Endothelial cell of umbilical vein (primary cell): ENCODE results near the gene ZNF407. TPM values are rescaled to one million over a fixed set of nuclear protein-coding genes. Genes with fewer than 3 reads are reported as not detected.

Experiments used
- BruUV-seq: library from RNA; stranded (reverse); fragments of 400-500 nt; replicated peaks from 2 replicates; lab custom pipeline; 2021; lab: Mats Ljungman, UMichigan
- CTCF ChIA-PET: fragments of 300-600, 350-600 bp; sonication (Branson Sonifier 250); formaldehyde crosslinking; loops from one replicate; lab custom pipeline; 2021; ENCODE audit warnings: antibody characterized with exemption, inconsistent platforms; lab: Charles Lee
- POLR2A ChIA-PET: fragments of 300-600, 350-600 bp; sonication (Branson Sonifier 250); formaldehyde crosslinking; loops from one replicate; lab custom pipeline; 2021; ENCODE audit warnings: antibody characterized with exemption, inconsistent platforms; lab: Charles Lee
- DNase-seq: peaks from one replicate; pipeline ENCODE4 v3.0.0-alpha.2; 2011; ENCODE audit warnings: low read depth, low spot score
- FAIRE-seq: peaks from 2 replicates; lab custom pipeline; 2011; peaks lifted over from hg19 to GRCh38; lab: Jason Lieb, UNC
- H2AFZ ChIP-seq: 2 replicates; pipeline ENCODE4 v1.6.0; 2012; ENCODE audit warnings: low read depth, low read length, control low read depth, inconsistent platforms
- H3K27ac ChIP-seq: 2 replicates; pipeline ENCODE4 v1.5.1; 2011; ENCODE audit warnings: low read depth, mild to moderate bottlenecking, control low read depth, low read length, moderate library complexity; ENCODE audit not compliant: insufficient read depth
- H3K27me3 ChIP-seq, 2 experiments: 2 replicates each; pipeline versions ENCODE4 v1.6.0 to v1.6.1; 2011; ENCODE audit warnings: low read length in 2 of 2, mixed read lengths in 1 of 2; ENCODE audit not compliant: control insufficient read depth in 2 of 2, insufficient read depth in 2 of 2
- H3K36me3 ChIP-seq, 2 experiments: 2 replicates in 1 of 2; 3 replicates in 1 of 2; pipeline ENCODE4 v1.5.1; 2011; ENCODE audit warnings: low read length in 2 of 2, mild to moderate bottlenecking in 1 of 2, moderate library complexity in 1 of 2; ENCODE audit not compliant: control insufficient read depth in 2 of 2, insufficient read depth in 2 of 2; ENCODE audit errors: extremely low read depth in 1 of 2
- H3K4me1 ChIP-seq: 3 replicates; pipeline ENCODE4 v1.5.1; 2011; ENCODE audit warnings: mild to moderate bottlenecking, low read length; ENCODE audit not compliant: control insufficient read depth, insufficient read depth; ENCODE audit errors: extremely low read depth
- H3K4me2 ChIP-seq: 2 replicates; pipeline ENCODE4 v1.6.1; 2011; ENCODE audit warnings: low read length, control low read depth, mixed read lengths; ENCODE audit not compliant: insufficient read depth
- H3K4me3 ChIP-seq, 3 experiments: fragments of 200-600 bp in 1 of 3; sonication (generic), shearing (Covaris generic) in 1 of 3; replicated peaks in 1 of 3; 2 replicates each; pipeline ENCODE4 v1.5.1; 2011 to 2016; ENCODE audit warnings: control low read depth in 3 of 3, low read length in 3 of 3, mild to moderate bottlenecking in 2 of 3, inconsistent platforms in 1 of 3, low read depth in 1 of 3, moderate library complexity in 1 of 3; ENCODE audit not compliant: insufficient read depth in 1 of 3
- H3K79me2 ChIP-seq: 2 replicates; pipeline ENCODE4 v1.6.0; 2012; ENCODE audit warnings: low read length, inconsistent platforms; ENCODE audit not compliant: control insufficient read depth, insufficient read depth
- H3K9ac ChIP-seq: replicated peaks from 2 replicates; pipeline ENCODE3; 2011; ENCODE audit warnings: low read length, control low read depth; ENCODE audit not compliant: insufficient read depth; ENCODE audit errors: extremely low read depth
- H3K9me1 ChIP-seq: replicated peaks from 3 replicates; pipeline ENCODE4 v1.6.0; 2011; ENCODE audit warnings: mild to moderate bottlenecking, low read length; ENCODE audit not compliant: control insufficient read depth, insufficient read depth; ENCODE audit errors: extremely low read depth
- H3K9me3 ChIP-seq: replicated peaks from 2 replicates; pipeline ENCODE4 v1.5.1; 2012; ENCODE audit warnings: low read length, inconsistent platforms; ENCODE audit not compliant: control insufficient read depth, insufficient read depth
- H4K20me1 ChIP-seq: replicated peaks from 2 replicates; pipeline ENCODE3; 2011; ENCODE audit warnings: mild to moderate bottlenecking, low read length; ENCODE audit not compliant: control insufficient read depth, insufficient read depth; ENCODE audit errors: extremely low read depth
- CTCF ChIP-seq, 2 donors: IDR thresholded peaks; 1 replicate in 1 of 2; 2 replicates in 1 of 2; pipeline ENCODE4 v1.5.1; 2011; ENCODE audit warnings: low read length in 2 of 2, mild to moderate bottlenecking in 2 of 2, moderate library complexity in 2 of 2, control low read depth in 1 of 2, inconsistent platforms in 1 of 2, low read depth in 1 of 2; ENCODE audit not compliant: insufficient read depth in 1 of 2; ENCODE audit errors: extremely low read depth in 1 of 2
- EZH2 ChIP-seq: IDR thresholded peaks from 2 replicates; pipeline ENCODE4 v1.6.1; 2012; ENCODE audit warnings: borderline replicate concordance, low read depth, mild to moderate bottlenecking, moderate library complexity, low read length, inconsistent platforms; ENCODE audit not compliant: severe bottlenecking
- FOS ChIP-seq: IDR thresholded peaks from 2 replicates; pipeline ENCODE4 v1.6.1; 2011; ENCODE audit warnings: mild to moderate bottlenecking, low read length, moderate library complexity, borderline replicate concordance; ENCODE audit not compliant: insufficient read depth
- GATA2 ChIP-seq: IDR thresholded peaks from 2 replicates; pipeline ENCODE4 v1.7.0; 2011; ENCODE audit warnings: low read depth, mild to moderate bottlenecking, moderate library complexity, mixed read lengths, low read length; ENCODE audit not compliant: insufficient read length, insufficient read depth
- JUN ChIP-seq: IDR thresholded peaks from 2 replicates; pipeline ENCODE4 v1.6.1; 2011; ENCODE audit warnings: borderline replicate concordance, low read depth; ENCODE audit not compliant: insufficient read length, insufficient read depth
- MAX ChIP-seq: IDR thresholded peaks from 2 replicates; pipeline ENCODE4 v1.6.1; 2011; ENCODE audit not compliant: insufficient read depth, insufficient read length
- MYC ChIP-seq: IDR thresholded peaks from one replicate; pipeline ENCODE4 v1.6.1; 2011; ENCODE audit warnings: mild to moderate bottlenecking, low read depth, low read length
- POLR2A ChIP-seq: IDR thresholded peaks from 2 replicates; pipeline ENCODE4 v1.6.1; 2012; ENCODE audit warnings: low read depth, mild to moderate bottlenecking, control low read depth, low read length
- POLR2AphosphoS5 ChIP-seq: IDR thresholded peaks from 2 replicates; pipeline ENCODE4 v1.6.1; 2012; ENCODE audit warnings: low read depth, mild to moderate bottlenecking, control low read depth, low read length, moderate library complexity; ENCODE audit not compliant: insufficient read depth
- dilution Hi-C: fragments of 300-500 bp; cut with MboI; formaldehyde crosslinking; loops from one replicate; pipeline ENCODE4 v1.15.0; 2019; ENCODE audit warnings: low sequenced_read_pairs; ENCODE audit not compliant: extremely low pct_ligation_motif_present
- intact Hi-C: fragments of 100-400 bp; cut with micrococcal nuclease; formaldehyde crosslinking; loops from one replicate; pipeline ENCODE4 v1.10.0; 2022
- polyA plus RNA-seq, 4 experiments: library from polyadenylated mRNA; depleted of rRNA in 3 of 4; stranded (reverse) in 3 of 4; unstranded in 1 of 4; fragments of >200 nt; gene quantifications; 2 replicates each; pipeline versions ENCODE4 v1.2.1 to v1.2.3, GENCODE V29; 2011 to 2012; ENCODE audit warnings: missing spikeins in 1 of 4
- total RNA-seq: library from RNA; stranded (reverse); gene quantifications from 2 replicates; pipeline ENCODE4 v1.2.3, GENCODE V29; 2021

ZNF407 gene
- total and polyA plus RNA-seq, 2 donors (not counting 3 experiments of a cell fraction or from before 2014, with no cell fraction given): 3.8 to 20.1 TPM

GRCh38 chr18:74734013-74734444 lies 136.4 kb downstream of the ZNF407 start:
- BruUV-seq: no TSS peak
- no peaks in the 10 kb centered on the region for H4K20me1 ChIP-seq
- intact Hi-C loops: no loop called here
- no peak overlapping the region for H3K4me2 ChIP-seq
- CTCF ChIA-PET: no interaction called here
- no peaks in the 10 kb centered on the region for H3K36me3 ChIP-seq
- H3K9me1 ChIP-seq: no peaks in the 10 kb centered on the region
- DNase-seq (no peak), FAIRE-seq (no peak)
- H3K79me2 ChIP-seq: no peaks in the 10 kb centered on the region
- H3K27ac ChIP-seq: no peak overlapping the region
- H3K27me3 ChIP-seq: no peaks in the 10 kb centered on the region
- H3K9ac ChIP-seq: no peak overlapping the region
- dilution Hi-C loops: no loop called here
- POLR2A ChIA-PET: no interaction called here
- H3K4me1 ChIP-seq: peaks cover 7% of the 10 kb centered on the region
- TF ChIP-seq POLR2AphosphoS5 (no peak), FOS (no peak), CTCF (IDR thresholded peaks at IDR 0.05; ENCODE audit: extremely low read depth in 1 of 2, insufficient read depth in 1 of 2, low read depth in 1 of 2, low read length in 2 of 2) (no peak), POLR2A (no peak), GATA2 (no peak), MAX (no peak), EZH2 (no peak), JUN (no peak), MYC (no peak)
- no peak overlapping the region for H2AFZ ChIP-seq
- H3K9me3 ChIP-seq: no peaks in the 10 kb centered on the region
- H3K4me3 ChIP-seq: no peak overlapping the region
